Measurements from ENCODE around the gene KERA.

KERA gene

DNA sequence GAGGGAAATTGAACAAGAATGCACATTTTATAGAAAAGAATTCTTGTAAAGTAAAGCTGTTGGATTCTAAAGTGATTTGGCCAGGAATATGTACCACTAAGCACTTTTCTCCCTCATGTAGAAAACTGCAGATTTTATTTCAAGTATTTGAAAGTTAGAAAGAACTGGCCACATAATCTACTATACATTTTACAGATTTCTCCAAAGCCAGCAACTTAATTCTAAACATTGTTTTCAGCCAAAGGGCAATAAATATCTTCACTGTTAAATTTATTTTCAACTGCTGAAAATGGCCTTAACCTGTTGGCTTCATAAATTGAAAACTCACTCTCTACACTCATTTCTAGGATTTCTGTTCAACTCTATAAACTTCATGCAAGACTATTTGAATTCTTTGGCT lies 15.6 kb upstream of the KERA start:
- DNase-seq (ENCODE audit: low spot score), result no peak

DNA sequence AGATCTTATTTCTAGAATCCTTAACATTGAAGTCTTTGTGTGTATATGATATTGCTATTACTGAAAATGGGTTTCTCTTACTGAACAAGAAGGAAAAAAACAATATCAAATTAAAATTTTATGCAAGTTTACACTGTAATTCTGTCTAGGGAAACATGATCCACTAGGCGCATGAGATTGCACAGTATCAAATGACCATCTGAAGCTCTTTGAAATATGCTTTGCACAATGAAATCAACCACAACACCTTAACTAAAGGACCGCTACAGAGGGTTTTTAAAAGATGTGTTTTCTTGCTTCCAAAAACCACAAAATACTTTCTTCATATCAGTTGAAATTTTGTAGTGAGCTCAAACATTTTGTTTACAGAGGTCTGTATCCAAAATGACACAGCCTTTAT lies 15.1 kb upstream of the KERA start:
- DNase-seq (ENCODE audit: low spot score), result no peak

- no peak for DNase-seq (ENCODE audit: low spot score)
These were observed 13.1 kb upstream of the KERA start for GRCh38 chr12:91070936-91071335.

GRCh38 chr12:91065396-91065795 lies 7.6 kb upstream of the KERA start:
- no peak for DNase-seq (ENCODE audit: low spot score)

DNA sequence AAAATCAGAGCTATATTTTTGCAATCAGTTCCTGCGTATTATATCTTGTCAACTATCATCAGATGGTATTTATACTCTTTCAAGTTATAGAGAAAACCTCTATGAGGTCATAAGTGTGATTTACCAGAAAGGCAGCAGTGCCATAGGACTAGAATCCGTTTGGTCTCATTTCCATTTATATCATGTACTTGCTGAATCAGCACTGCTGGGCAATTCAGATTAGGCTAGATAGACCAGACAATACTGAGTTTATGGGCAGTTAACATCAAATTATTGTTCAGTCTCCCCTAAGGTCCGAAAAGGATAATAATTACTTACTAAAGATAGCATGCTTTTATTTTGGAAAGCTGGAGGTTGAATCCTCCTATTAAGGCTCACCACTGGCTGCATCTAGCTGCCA lies 6.8 kb upstream of the KERA start:
- DNase-seq (ENCODE audit: low spot score), result no peak

DNA sequence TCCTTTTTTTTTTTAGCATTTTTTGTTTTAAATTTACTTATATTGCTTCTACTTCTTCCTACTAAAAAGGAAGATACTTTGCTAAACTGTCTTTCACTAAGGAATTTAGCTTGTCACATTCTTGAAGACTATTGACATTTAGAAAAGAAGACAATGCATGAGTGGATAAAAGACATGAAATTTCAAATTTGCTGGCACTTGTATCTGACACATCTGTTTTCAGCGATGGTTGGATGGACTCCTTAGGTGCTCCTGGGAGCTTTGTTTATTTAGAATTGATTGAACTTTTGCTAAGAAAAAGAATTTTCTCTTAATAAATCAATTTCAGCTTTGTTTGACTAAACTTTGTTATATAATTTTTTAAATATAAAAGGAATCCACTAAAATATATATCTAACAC lies 3.3 kb upstream of the KERA start:
- no peak for DNase-seq (ENCODE audit: low spot score)

DNA sequence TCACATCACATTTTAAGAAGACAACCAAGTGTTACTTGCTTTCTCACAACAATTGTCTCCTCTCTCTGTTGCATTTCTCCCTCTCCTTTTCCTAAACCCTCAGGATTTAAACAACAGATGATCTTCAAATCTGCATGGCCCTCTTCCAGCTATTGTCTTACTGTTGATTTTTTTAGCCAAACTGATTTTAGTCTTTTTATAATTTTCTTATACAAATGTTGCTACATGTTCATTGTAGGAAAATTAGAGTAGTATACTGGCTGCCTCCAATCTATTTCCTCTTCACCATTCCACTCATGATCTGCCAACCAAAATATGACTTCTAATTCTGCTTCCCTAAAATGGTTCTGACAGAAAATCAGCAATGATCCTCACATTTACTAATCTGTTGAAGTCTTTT lies 1.4 kb upstream of the KERA start:
- no peak for DNase-seq (ENCODE audit: low spot score)

- no peak for DNase-seq (ENCODE audit: low spot score)
These were observed 962 bp upstream of the KERA start for GRCh38 chr12:91058786-91059185.

- no peak for DNase-seq (ENCODE audit: low spot score)
These were observed 1.3 kb downstream of the KERA start for GRCh38 chr12:91056488-91056887.

DNA sequence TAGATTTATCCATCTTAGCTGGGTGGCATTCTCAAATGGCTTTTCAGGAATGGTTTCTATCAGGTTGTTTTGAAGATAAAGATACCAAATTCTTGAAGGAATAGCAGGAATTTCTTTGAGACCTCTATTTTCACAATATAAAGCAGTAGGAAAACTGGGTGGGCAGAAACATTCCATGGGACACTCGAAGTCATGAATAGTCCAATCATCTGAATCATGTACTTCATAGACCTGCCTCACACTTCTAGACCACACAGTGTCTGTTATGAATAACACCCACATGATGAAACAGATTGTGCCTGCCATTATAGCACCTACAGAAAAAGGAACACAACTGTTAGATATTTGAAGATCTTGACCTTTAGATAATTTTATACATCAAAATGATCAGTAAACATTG lies 1.8 kb downstream of the KERA start:
- no peak for DNase-seq (ENCODE audit: low spot score)

- DNase-seq (ENCODE audit: low spot score), result peak; percentile 38
These were observed 3.7 kb downstream of the KERA start for GRCh38 chr12:91053951-91054715.

GRCh38 chr12:91052026-91052425 lies 5.8 kb downstream of the KERA start:
- DNase-seq (ENCODE audit: low spot score), result no peak

DNA sequence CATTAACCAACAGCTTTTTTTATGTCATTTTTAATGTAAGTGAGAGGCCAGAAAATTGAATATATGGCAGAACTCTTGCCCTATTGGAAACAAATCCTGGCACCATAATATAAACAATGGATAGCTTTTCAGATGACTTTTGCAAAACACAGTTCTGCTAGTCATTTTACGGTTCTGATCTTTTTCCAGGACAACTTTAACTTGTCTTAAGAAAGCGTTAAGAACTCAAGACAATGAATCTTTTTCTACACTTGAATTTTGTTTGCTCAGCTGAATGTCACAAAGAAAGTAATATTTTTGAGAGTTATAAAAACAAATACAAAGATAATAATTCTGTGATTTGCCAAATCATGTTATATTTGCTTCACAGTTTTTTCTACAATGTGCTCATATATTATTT lies 13.2 kb downstream of the KERA start:
- DNase-seq (ENCODE audit: low spot score), result no peak

DNA sequence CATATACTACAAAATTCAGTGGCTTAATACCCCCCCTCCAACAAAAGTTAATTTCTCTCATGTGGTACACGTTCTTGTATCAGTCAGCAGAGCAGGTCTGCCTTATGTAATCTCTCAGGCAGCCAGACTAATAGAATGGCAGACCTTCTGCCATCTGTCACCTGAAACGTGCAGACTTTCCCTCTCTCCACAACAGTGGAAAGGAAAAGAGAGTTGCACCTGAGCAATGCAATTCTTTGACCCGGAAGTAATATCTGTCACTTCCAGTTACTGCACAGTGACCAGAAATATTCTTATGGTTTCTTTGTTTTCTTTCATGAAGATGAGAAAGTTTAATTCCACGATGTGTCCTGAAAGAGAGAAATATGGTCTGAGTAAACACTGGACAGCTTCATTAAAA lies 14.4 kb downstream of the KERA start:
- DNase-seq (ENCODE audit: low spot score), result no peak

GRCh38 chr12:91040096-91040755 lies 17.6 kb downstream of the KERA start:
- DNase-seq (ENCODE audit: low spot score), result peak; percentile 24

GRCh38 chr12:91037276-91037675 lies 20.5 kb downstream of the KERA start:
- peak; percentile 13 for DNase-seq (ENCODE audit: low spot score)

DNA sequence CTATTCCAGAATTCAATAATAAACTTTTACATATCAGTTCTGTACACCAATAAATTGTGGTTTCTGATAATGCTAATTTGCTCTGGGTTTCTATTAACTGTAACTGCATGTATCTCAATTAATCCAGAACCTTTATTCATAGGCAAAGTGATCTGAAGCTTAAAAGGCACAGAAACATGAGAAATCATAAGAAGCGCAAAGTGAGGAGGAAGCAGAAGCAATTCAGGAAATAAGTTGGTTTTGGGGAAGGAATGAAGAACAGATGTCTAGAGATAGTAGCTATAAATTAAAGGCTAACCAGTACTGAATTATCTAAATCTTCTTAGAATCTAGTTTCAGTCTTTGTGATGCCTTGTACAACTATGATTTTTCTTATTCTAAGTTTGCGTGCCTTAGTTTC lies 24.6 kb downstream of the KERA start:
- no peak for DNase-seq (ENCODE audit: low spot score)

DNA sequence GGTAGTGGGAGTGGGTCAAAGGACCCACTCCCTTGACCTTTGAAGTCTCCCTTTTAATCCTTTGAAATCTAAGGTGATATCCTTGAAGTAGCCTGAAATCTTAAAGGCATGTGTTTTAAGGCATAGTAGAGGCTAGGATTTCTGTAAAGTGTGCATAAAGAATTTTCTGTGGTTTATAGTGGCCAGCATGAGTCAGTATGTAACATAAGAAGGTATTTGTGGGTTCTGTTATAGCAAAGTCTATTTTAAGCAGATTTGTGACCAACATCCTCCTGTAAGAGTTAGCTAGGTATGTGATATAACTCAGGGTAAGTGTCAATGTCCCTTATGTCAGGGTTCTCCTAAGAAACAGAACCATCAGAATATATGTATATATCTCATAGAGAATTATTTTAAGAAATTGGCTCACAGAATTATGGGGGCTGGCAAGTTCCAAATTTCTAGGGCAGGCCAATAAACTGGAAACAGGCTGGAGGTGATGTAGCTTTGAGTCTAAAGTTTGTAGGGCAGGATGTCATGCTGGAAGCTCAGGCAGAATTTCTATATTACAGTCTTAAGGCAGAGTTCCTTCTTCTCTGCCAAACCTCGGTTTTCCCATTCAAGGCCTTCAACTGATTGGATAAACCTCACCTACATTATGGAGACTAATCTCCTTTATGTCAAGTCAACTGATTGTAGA lies 34.4 kb downstream of the KERA start:
- peak; percentile 20 for DNase-seq (ENCODE audit: low spot score)

DNA sequence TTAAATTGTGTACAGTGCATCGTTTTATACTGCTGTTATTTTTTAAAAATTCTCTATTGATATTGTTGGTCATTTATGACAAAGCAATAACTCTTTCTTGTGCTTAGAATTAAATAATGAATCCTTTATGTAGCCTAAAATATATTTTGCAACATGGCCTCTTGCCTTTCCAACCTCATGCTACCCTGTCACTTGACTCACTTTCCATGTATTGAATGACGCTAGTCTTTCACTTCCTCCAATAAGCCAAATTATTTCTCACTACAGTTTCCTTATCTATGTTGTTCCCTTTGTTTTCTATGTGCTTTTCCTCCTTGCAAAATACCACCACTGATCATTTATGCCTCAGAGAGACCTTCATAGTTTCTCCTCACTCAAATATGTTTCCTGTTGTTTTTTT lies 36.7 kb downstream of the KERA start:
- no peak for DNase-seq (ENCODE audit: low spot score)

GRCh38 chr12:91019455-91019854 lies 38.4 kb downstream of the KERA start:
- no peak for DNase-seq (ENCODE audit: low spot score)

DNA sequence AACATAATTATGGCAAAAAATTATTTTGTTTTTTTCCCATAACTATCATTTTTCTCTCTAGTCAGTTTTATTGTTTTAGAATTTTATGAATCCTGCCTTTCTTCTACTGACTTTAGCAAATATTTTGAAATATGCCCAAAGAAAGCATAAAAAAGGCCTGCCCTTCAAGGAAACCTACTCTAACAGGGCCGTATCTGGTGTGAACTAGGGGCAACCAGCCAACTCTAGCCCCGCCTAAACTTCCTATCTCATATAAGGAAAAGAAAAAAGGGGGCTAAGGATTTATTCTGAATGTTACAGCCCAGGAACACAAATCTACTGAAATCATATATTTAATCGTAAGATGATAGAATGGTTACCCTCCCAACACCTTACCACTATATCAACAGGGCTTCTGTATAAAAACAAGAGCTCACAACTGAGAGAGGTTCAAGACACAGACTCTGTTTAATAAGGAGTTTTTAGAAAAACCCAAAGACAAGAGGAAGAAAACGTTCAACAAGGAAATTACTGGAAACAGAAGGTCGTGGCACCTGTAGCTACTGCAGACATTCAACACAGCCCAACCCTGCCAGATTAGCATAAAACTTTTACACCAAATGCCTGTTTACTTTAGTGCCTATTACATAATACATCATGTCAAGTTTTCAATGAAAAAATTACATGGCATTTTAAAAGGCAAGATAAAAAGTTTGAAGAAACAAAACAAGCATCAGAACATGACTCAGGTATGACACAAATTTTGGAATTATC lies 40.1 kb downstream of the KERA start:
- no peak for DNase-seq (ENCODE audit: low spot score)

- DNase-seq (ENCODE audit: low spot score), result no peak
These were observed 40.8 kb downstream of the KERA start for GRCh38 chr12:91017043-91017442.
